H1 (cell line): ENCODE data around the gene ARHGEF11. TPM values are rescaled to one million over a fixed set of nuclear protein-coding genes. Genes with fewer than 3 reads are reported as not detected.
A peak's percentile ranks its signal among the peaks of the same experiment; 100 is the strongest.

Experiments
- CTCF ChIA-PET: fragments of 300-600 bp; sonication (Branson Sonifier 250); formaldehyde crosslinking; loops from one replicate; lab custom pipeline; 2021; ENCODE audit not compliant: partially characterized antibody; lab: Charles Lee
- POLR2A ChIA-PET: fragments of 300-600 bp; sonication (Branson Sonifier 250); formaldehyde crosslinking; loops from one replicate; lab custom pipeline; 2021; ENCODE audit warnings: inconsistent platforms; ENCODE audit not compliant: partially characterized antibody; lab: Charles Lee
- DNase-seq, 2 experiments: peaks; one replicate each; pipeline versions ENCODE4 v3.0.0 to v3.0.0-alpha.2; 2010 to 2022; ENCODE audit warnings: low spot score in 2 of 2, low read depth in 1 of 2, mixed read lengths in 1 of 2
- FAIRE-seq: peaks from 2 replicates; lab custom pipeline; 2011; peaks lifted over from hg19 to GRCh38; lab: Jason Lieb, UNC
- H2AFZ ChIP-seq: 2 replicates; pipeline ENCODE4 v1.8.1; 2012; ENCODE audit warnings: low read length, inconsistent platforms
- H2AK5ac ChIP-seq: 2 replicates; pipeline ENCODE4 v1.6.1; 2013; ENCODE audit warnings: low read depth, low read length
- H2BK120ac ChIP-seq: replicated peaks from 2 replicates; pipeline ENCODE3; 2013; ENCODE audit warnings: low read depth, low read length, inconsistent platforms
- H2BK12ac ChIP-seq: 2 replicates; pipeline ENCODE4 v1.6.1; 2013; ENCODE audit warnings: low read depth, low read length
- H2BK15ac ChIP-seq: 2 replicates; pipeline ENCODE4 v1.6.1; 2013; ENCODE audit warnings: low read length
- H2BK20ac ChIP-seq: 2 replicates; pipeline ENCODE4 v1.6.1; 2013; ENCODE audit warnings: low read length
- H2BK5ac ChIP-seq: 2 replicates; pipeline ENCODE4 v1.6.1; 2013; ENCODE audit warnings: low read depth, low read length
- H3K14ac ChIP-seq: 2 replicates; pipeline ENCODE4 v1.6.1; 2013; ENCODE audit warnings: inconsistent platforms; ENCODE audit not compliant: insufficient read length
- H3K18ac ChIP-seq: 2 replicates; pipeline ENCODE4 v1.6.1; 2013; ENCODE audit warnings: low read length; ENCODE audit errors: extremely low read depth
- H3K23ac ChIP-seq: 2 replicates; pipeline ENCODE4 v1.6.1; 2013; ENCODE audit warnings: inconsistent platforms; ENCODE audit not compliant: insufficient read length
- H3K23me2 ChIP-seq: 2 replicates; pipeline ENCODE4 v1.6.1; 2013; ENCODE audit warnings: low read depth, low read length
- H3K27ac ChIP-seq: 2 replicates; pipeline ENCODE4 v1.6.1; 2011; ENCODE audit warnings: low read depth, low read length, inconsistent platforms
- H3K27me3 ChIP-seq, 4 experiments: replicated peaks in 1 of 4; 1 replicate in 1 of 4; 2 replicates in 3 of 4; pipeline versions ENCODE4 v1.6.1 to v1.8.1; 2011 to 2013; ENCODE audit warnings: low read length in 3 of 4, mild to moderate bottlenecking in 3 of 4, inconsistent platforms in 2 of 4, mixed read lengths in 2 of 4, moderate library complexity in 1 of 4; ENCODE audit not compliant: control insufficient read depth in 3 of 4, insufficient read depth in 3 of 4; ENCODE audit errors: extremely low read depth in 1 of 4
- H3K36me3 ChIP-seq, 4 experiments: 2 replicates each; pipeline versions ENCODE4 v1.6.1 to v1.8.1; 2011 to 2013; ENCODE audit warnings: mild to moderate bottlenecking in 4 of 4, low read length in 3 of 4, moderate library complexity in 2 of 4, control low read depth in 1 of 4, inconsistent platforms in 1 of 4; ENCODE audit not compliant: insufficient read depth in 4 of 4, control insufficient read depth in 2 of 4
- H3K4ac ChIP-seq: replicated peaks from 2 replicates; pipeline ENCODE3; 2013; ENCODE audit warnings: low read length, low read depth, mixed read lengths, inconsistent platforms; ENCODE audit not compliant: insufficient read length
- H3K4me1 ChIP-seq, 4 experiments: replicated peaks in 1 of 4; 1 replicate in 1 of 4; 2 replicates in 3 of 4; pipeline versions ENCODE4 v1.6.1 to v1.8.1; 2011 to 2013; ENCODE audit warnings: low read length in 3 of 4, inconsistent platforms in 2 of 4, mixed read lengths in 1 of 4; ENCODE audit not compliant: insufficient read depth in 4 of 4, control insufficient read depth in 3 of 4
- H3K4me2 ChIP-seq, 2 experiments: 2 replicates each; pipeline versions ENCODE4 v1.6.1 to v1.8.1; 2011 to 2013; ENCODE audit warnings: low read depth in 2 of 2, low read length in 2 of 2, control low read depth in 1 of 2, inconsistent platforms in 1 of 2, mild to moderate bottlenecking in 1 of 2; ENCODE audit not compliant: insufficient read depth in 1 of 2
- H3K4me3 ChIP-seq, 4 experiments: fragments of 200-600, 300-600 bp in 1 of 4; sonication (generic), shearing (Covaris generic), sonication (Bioruptor Twin) in 1 of 4; 2 replicates each; pipeline versions ENCODE4 v1.5.1 to v1.8.1; 2011 to 2016; ENCODE audit warnings: low read length in 4 of 4, low read depth in 3 of 4, control low read depth in 2 of 4, inconsistent platforms in 2 of 4, mild to moderate bottlenecking in 2 of 4, mixed read lengths in 1 of 4, moderate library complexity in 1 of 4; ENCODE audit not compliant: insufficient read depth in 2 of 4; ENCODE audit errors: extremely low read depth in 1 of 4
- H3K56ac ChIP-seq: replicated peaks from 2 replicates; pipeline ENCODE3; 2013; ENCODE audit warnings: low read depth, mild to moderate bottlenecking, mixed read lengths, low read length, inconsistent platforms; ENCODE audit not compliant: insufficient read length
- H3K79me1 ChIP-seq: 2 replicates; pipeline ENCODE4 v1.6.1; 2013; ENCODE audit warnings: low read depth, low read length, control low read depth
- H3K79me2 ChIP-seq, 2 experiments: 2 replicates each; pipeline versions ENCODE4 v1.6.1 to v1.8.1; 2012 to 2013; ENCODE audit warnings: low read length in 2 of 2, mild to moderate bottlenecking in 2 of 2, inconsistent platforms in 1 of 2; ENCODE audit not compliant: insufficient read depth in 2 of 2, control insufficient read depth in 1 of 2
- H3K9ac ChIP-seq, 4 experiments: replicated peaks in 1 of 4; 1 replicate in 1 of 4; 2 replicates in 3 of 4; pipeline versions ENCODE4 v1.6.1 to v1.8.1; 2011 to 2013; ENCODE audit warnings: low read depth in 3 of 4, low read length in 3 of 4, control low read depth in 2 of 4, mild to moderate bottlenecking in 2 of 4, moderate library complexity in 2 of 4, inconsistent platforms in 1 of 4; ENCODE audit errors: extremely low read depth in 1 of 4
- H3K9me3 ChIP-seq, 2 experiments: 2 replicates each; pipeline versions ENCODE4 v1.6.1 to v1.8.1; 2012 to 2013; ENCODE audit warnings: mild to moderate bottlenecking in 2 of 2, moderate library complexity in 2 of 2, control low read depth in 1 of 2, inconsistent platforms in 1 of 2, low read depth in 1 of 2, low read length in 1 of 2, mixed read lengths in 1 of 2; ENCODE audit not compliant: insufficient read depth in 2 of 2
- H4K20me1 ChIP-seq, 2 experiments: replicated peaks in 1 of 2; 2 replicates each; pipeline versions ENCODE3 to v1.8.1; 2011 to 2013; ENCODE audit warnings: inconsistent platforms in 2 of 2, low read length in 2 of 2, mild to moderate bottlenecking in 1 of 2; ENCODE audit not compliant: insufficient read depth in 2 of 2, control insufficient read depth in 1 of 2
- H4K5ac ChIP-seq: 2 replicates; pipeline ENCODE4 v1.6.1; 2013; ENCODE audit warnings: low read length, low read depth, mixed read lengths, inconsistent platforms; ENCODE audit not compliant: insufficient read length
- H4K8ac ChIP-seq: 2 replicates; pipeline ENCODE4 v1.8.0; 2013; ENCODE audit warnings: mild to moderate bottlenecking, moderate library complexity, low read length, inconsistent platforms; ENCODE audit not compliant: insufficient read depth; ENCODE audit errors: extremely low read depth
- H4K91ac ChIP-seq: replicated peaks from 2 replicates; pipeline ENCODE3; 2013; ENCODE audit warnings: low read length, mixed read lengths, inconsistent platforms; ENCODE audit not compliant: insufficient read length
- HDAC2 ChIP-seq, 2 experiments: fragments of 300-600 bp in 1 of 2; sonication (generic) in 1 of 2; IDR thresholded peaks; 2 replicates each; pipeline ENCODE4 v1.6.1; 2011 to 2012; ENCODE audit warnings: low read depth in 2 of 2, low read length in 2 of 2, mild to moderate bottlenecking in 2 of 2, moderate library complexity in 2 of 2, borderline replicate concordance in 1 of 2, inconsistent platforms in 1 of 2
- MAFK ChIP-seq: IDR thresholded peaks from 2 replicates; pipeline ENCODE4 v1.6.1; 2012; ENCODE audit warnings: low read depth, mild to moderate bottlenecking, improper control_type of control experiment, low read length
- PHF8 ChIP-seq: fragments of 200-600 bp; sonication (generic); conservative IDR thresholded peaks from 2 replicates; pipeline ENCODE4 v1.7.1; 2012; ENCODE audit warnings: low read depth, mild to moderate bottlenecking, inconsistent platforms, low read length, moderate library complexity
- SIX5 ChIP-seq: IDR thresholded peaks from 2 replicates; pipeline ENCODE4 v1.6.1; 2011; ENCODE audit warnings: mild to moderate bottlenecking, low read depth, low read length
- SP1 ChIP-seq: IDR thresholded peaks from 2 replicates; pipeline ENCODE4 v1.6.1; 2011; ENCODE audit warnings: low read depth, low read length
- TEAD4 ChIP-seq: IDR thresholded peaks from 2 replicates; pipeline ENCODE4 v1.6.1; 2012; ENCODE audit warnings: low read depth, low read length, inconsistent platforms, mixed read lengths
- WGBS, 2 experiments: shearing (Covaris generic) in 1 of 2; methylation state at CpG; one replicate each; pipeline versions ENCODE4 v1.1.6 to v1.1.7; 2013 to 2015; ENCODE audit warnings: low lambda C conversion rate in 2 of 2, mixed read lengths in 2 of 2, inconsistent platforms in 1 of 2, low coverage in 1 of 2, missing lambda C conversion rate in 1 of 2; ENCODE audit not compliant: insufficient replicate concordance in 2 of 2, insufficient coverage in 1 of 2, insufficient read length in 1 of 2; ENCODE audit errors: extremely low coverage in 1 of 2, missing lambda C conversion rate in 1 of 2; 5-methylcytosine and 5-hydroxymethylcytosine counted together
- polyA plus RNA-seq, 7 experiments: library from polyadenylated mRNA; depleted of rRNA in 3 of 7; stranded (reverse) in 5 of 7; unstranded in 2 of 7; fragments of >200 nt in 5 of 7; fragments of 200-250 nt in 2 of 7; gene quantifications; 1 replicate in 5 of 7; 2 replicates in 1 of 7; 4 replicates in 1 of 7; pipeline versions ENCODE4 v1.2.1 to v1.2.3, GENCODE V29; 2011 to 2013; ENCODE audit warnings: missing spikeins in 2 of 7, mixed read lengths in 2 of 7
- total RNA-seq: library from RNA; stranded (reverse); fragmentation: NEBNext Ultra II Directional; extraction: Animal tissue kit (Norgen Biotek cat#: 25700); gene quantifications from 2 replicates; pipeline ENCODE4 v1.2.1, GENCODE V29; 2021
- TF ChIP-seq, protein P1 (sequence below): IDR thresholded peaks from 2 replicates; pipeline ENCODE4 v1.6.1; 2012; ENCODE audit warnings: low read length, inconsistent platforms

The ARHGEF11 gene
- total and polyA plus RNA-seq, 2 of the 8 experiments (the other 6 are each of a cell fraction or from before 2014, with no cell fraction given), result 19.9 to 33.1 TPM

DNA sequence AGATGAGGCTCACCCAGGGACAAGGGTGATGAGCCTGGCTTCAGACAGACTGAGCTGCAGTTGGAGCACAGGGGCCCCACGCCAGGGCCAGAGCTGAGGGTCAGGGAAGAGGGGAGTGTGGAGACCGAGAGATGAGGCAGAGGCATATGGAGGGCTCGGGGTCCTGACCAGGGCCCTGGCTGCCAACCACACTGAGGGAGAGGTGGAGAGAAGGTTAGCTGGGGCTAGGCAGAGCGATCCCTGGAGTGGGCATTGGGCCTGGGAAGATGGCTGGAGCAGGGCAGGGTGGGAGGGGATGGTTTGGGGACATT, 144.0 kb downstream of the ARHGEF11 start:
- Histone ChIP-seq H3K23ac (no peak overlapping the region), H2BK5ac (no peak overlapping the region), H2BK120ac (no peak overlapping the region), H2BK12ac (no peak overlapping the region), H3K4ac (no peak overlapping the region), H3K4me1 (peaks cover 0 to 5% (median under 1%) of the 10 kb centered on the region in 4 experiments; a peak in 2 of 7 replicates), H4K5ac (no peak overlapping the region), H3K79me1 (no peaks in the 10 kb centered on the region), H3K27ac (no peak overlapping the region), H4K91ac (no peak overlapping the region), H2AFZ (no peak overlapping the region), H3K27me3 (peaks cover 0 to 7% (median 2%) of the 10 kb centered on the region in 4 experiments; a peak in 4 of 7 replicates), H3K14ac (no peak overlapping the region), H2BK15ac (no peak overlapping the region), H4K20me1 (no peaks in the 10 kb centered on the region), H3K23me2 (no peaks in the 10 kb centered on the region), H3K9me3 (peaks cover 0 to 4% of the 10 kb centered on the region in 2 experiments; a peak in 1 of 4 replicates), H2AK5ac (no peak overlapping the region), H2BK20ac (no peak overlapping the region), H3K18ac (no peak overlapping the region), H3K4me3 (no peak overlapping the region), H3K56ac (no peak overlapping the region), H4K8ac (peak overlapping the region; percentile 9; the same call in 1 of the 2 replicates), H3K4me2 (no peak overlapping the region), H3K9ac (no peak overlapping the region), H3K36me3 (no peaks in the 10 kb centered on the region), H3K79me2 (no peaks in the 10 kb centered on the region)
- no peak for DNase-seq
- FAIRE-seq, result no peak
- TF ChIP-seq SIX5, result no peak
- no peak for TF ChIP-seq PHF8
- no peak for TF ChIP-seq MAFK
- no peak for TF ChIP-seq HDAC2 (IDR thresholded peaks at IDR 0.05; ENCODE audit: borderline replicate concordance in 1 of 2, low read depth in 2 of 2, low read length in 2 of 2)
- TF ChIP-seq, protein P1, sequence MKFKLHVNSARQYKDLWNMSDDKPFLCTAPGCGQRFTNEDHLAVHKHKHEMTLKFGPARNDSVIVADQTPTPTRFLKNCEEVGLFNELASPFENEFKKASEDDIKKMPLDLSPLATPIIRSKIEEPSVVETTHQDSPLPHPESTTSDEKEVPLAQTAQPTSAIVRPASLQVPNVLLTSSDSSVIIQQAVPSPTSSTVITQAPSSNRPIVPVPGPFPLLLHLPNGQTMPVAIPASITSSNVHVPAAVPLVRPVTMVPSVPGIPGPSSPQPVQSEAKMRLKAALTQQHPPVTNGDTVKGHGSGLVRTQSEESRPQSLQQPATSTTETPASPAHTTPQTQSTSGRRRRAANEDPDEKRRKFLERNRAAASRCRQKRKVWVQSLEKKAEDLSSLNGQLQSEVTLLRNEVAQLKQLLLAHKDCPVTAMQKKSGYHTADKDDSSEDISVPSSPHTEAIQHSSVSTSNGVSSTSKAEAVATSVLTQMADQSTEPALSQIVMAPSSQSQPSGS, result no peak
- no peak for TF ChIP-seq SP1
- no peak for TF ChIP-seq TEAD4
- WGBS, 2 experiments, result 91% methylated on average over 4 of the region's 4 CpGs; no CpG with 5 or more reads in 1 of the 2 experiments
- ChIA-PET CTCF (interaction anchor here (1.0 to 6.7 kb wide), 13 partner anchors 9 to 282 kb away, joined by 3 to 73 read pairs (median 7); partner anchors contain the start of genes LRRC71, NTRK1 and PEAR1), POLR2A (interaction anchor here (0.7 to 1.3 kb wide), 6 partner anchors 9 to 26 kb away, joined by 3 to 4 read pairs (median 3); no protein-coding TSS in a partner anchor)
